ENCODE measurements around the gene GALNT12. TPM values are rescaled to one million over a fixed set of nuclear protein-coding genes. Genes with fewer than 3 reads are reported as not detected.

Gene GALNT12
- total RNA-seq, 5 donors from 2014 or later (not counting 1 experiment from before 2014, with no cell fraction given) = 9.5 to 11.7 (median 11.6) TPM

GRCh38 chr9:98899408-98900056 is 92.1 kb downstream of the GALNT12 start:
- ATAC-seq (replicated peaks in 1 of 4) = peak in 1 of 4 experiments; percentile 35
- peak in 2 of 35 experiments; percentile 6 to 12 for DNase-seq
- H3K27me3 Mint-ChIP-seq = peaks cover 15 to 21% of the 10 kb centered on the region in 2 donors
- CTCF ChIA-PET = no interaction called here
- POLR2A ChIA-PET = interaction anchor here in 1 of 2 donors (0.6 kb wide), 1 partner anchor 15 kb away, joined by 13 read pairs; no protein-coding TSS in a partner anchor
- peaks cover 0 to 10% of the 10 kb centered on the region in 2 experiments for H3K27me3 ChIP-seq (replicated peaks in 1 of 2; ENCODE audit: control insufficient read depth in 2 of 2, extremely low read depth in 1 of 2, insufficient read depth in 2 of 2, low read length in 1 of 2)
- no peak overlapping the region for H3K27ac Mint-ChIP-seq
- no peaks in the 10 kb centered on the region for H3K36me3 ChIP-seq (ENCODE audit: control insufficient read depth in 2 of 2, extremely low read depth in 1 of 2, insufficient read depth in 1 of 2, low read length in 1 of 2)
- H3K9me3 Mint-ChIP-seq = peaks cover 0 to 9% (median 4%) of the 10 kb centered on the region in 3 donors
- H3K4me3 Mint-ChIP-seq = no peak overlapping the region
- H3K4me1 Mint-ChIP-seq = peaks cover 3 to 8% (median 5%) of the 10 kb centered on the region in 3 donors
- H3K36me3 Mint-ChIP-seq = no peaks in the 10 kb centered on the region
- WGBS (ENCODE audit: insufficient coverage) = 0% methylated on average over 3 of the region's 4 CpGs
- no peak overlapping the region for H3K27ac ChIP-seq (ENCODE audit: low read length)
- H3K9me3 ChIP-seq = no peaks in the 10 kb centered on the region
- no peak overlapping the region for H3K4me3 ChIP-seq (ENCODE audit: control insufficient read depth in 1 of 2, extremely low read depth in 1 of 2, low read length in 1 of 2)
- no peaks in the 10 kb centered on the region for H3K4me1 ChIP-seq (ENCODE audit: control insufficient read depth in 1 of 2, extremely low read depth in 1 of 2, insufficient read depth in 2 of 2, low read length in 2 of 2)

Other genes with a start within 250 kb of the GALNT12 start
- under 1 TPM in 1 of 5 donors, not detected in 4; 0.03 TPM for gene GABBR2, start 98.7 kb upstream of the GALNT12 start, total RNA-seq
- 10 to 100 TPM; 11.7 to 19.0 (median 14.1) TPM for gene ANKS6, start 11.1 kb upstream of the GALNT12 start, total RNA-seq
- gene COL15A1, start 136.2 kb downstream of the GALNT12 start, total RNA-seq = under 1 TPM in 3 of 5 donors, not detected in 2; 0.15 to 0.20 (median 0.19) TPM